KMS-11 (cell line): Measurements from ENCODE around the gene ISY1.

Source experiments
- H2AFZ ChIP-seq: fragments of 200-600 bp; sonication (generic); 2 replicates; pipeline ENCODE4 v1.6.1; 2016; ENCODE audit warnings: antibody characterized with exemption, mixed run types, low read depth
- H3K27ac ChIP-seq: fragments of 200-600 bp; sonication (generic); 2 replicates; pipeline ENCODE4 v1.6.1; 2016; ENCODE audit warnings: mild to moderate bottlenecking, mixed run types
- H3K27me3 ChIP-seq: fragments of 200-600 bp; sonication (generic); 2 replicates; pipeline ENCODE4 v1.6.1; 2017; ENCODE audit warnings: mild to moderate bottlenecking, low read depth, mixed run types, moderate library complexity; ENCODE audit not compliant: insufficient read depth
- H3K36me3 ChIP-seq: fragments of 200-600 bp; sonication (generic); 2 replicates; pipeline ENCODE4 v1.6.1; 2017; ENCODE audit warnings: mild to moderate bottlenecking, mixed run types; ENCODE audit not compliant: insufficient read depth
- H3K4me1 ChIP-seq: fragments of 200-600 bp; sonication (generic); 2 replicates; pipeline ENCODE4 v1.6.1; 2016; ENCODE audit warnings: mild to moderate bottlenecking, low read depth, mixed run types; ENCODE audit not compliant: poor library complexity, severe bottlenecking
- H3K4me2 ChIP-seq: fragments of 200-600 bp; sonication (generic); 2 replicates; pipeline ENCODE4 v1.7.0; 2016; ENCODE audit warnings: mild to moderate bottlenecking, mixed run types
- H3K4me3 ChIP-seq: fragments of 200-600 bp; sonication (generic); IDR thresholded peaks from 2 replicates; pipeline ENCODE4 v1.6.1; 2017; ENCODE audit warnings: low read depth, low read length, mixed read lengths; ENCODE audit not compliant: insufficient read depth
- H3K79me2 ChIP-seq: fragments of 200-600 bp; sonication (generic); 2 replicates; pipeline ENCODE4 v1.6.1; 2016; ENCODE audit warnings: low read depth, mixed run types; ENCODE audit not compliant: insufficient read depth
- H3K9ac ChIP-seq: fragments of 200-600 bp; sonication (generic); 2 replicates; pipeline ENCODE4 v1.6.1; 2016; ENCODE audit warnings: mild to moderate bottlenecking, mixed run types
- H4K20me1 ChIP-seq: fragments of 200-600 bp; sonication (generic); 2 replicates; pipeline ENCODE4 v1.6.1; 2016; ENCODE audit warnings: mild to moderate bottlenecking, mixed run types; ENCODE audit not compliant: insufficient read depth
- TF ChIP-seq, protein P1 (sequence below): fragments of 200-600 bp; sonication (generic); conservative IDR thresholded peaks from 2 replicates; pipeline ENCODE4 v1.6.1; 2017; ENCODE audit warnings: low read depth, mild to moderate bottlenecking, antibody characterized with exemption, low read length, moderate library complexity, mixed read lengths

ISY1 gene

DNA sequence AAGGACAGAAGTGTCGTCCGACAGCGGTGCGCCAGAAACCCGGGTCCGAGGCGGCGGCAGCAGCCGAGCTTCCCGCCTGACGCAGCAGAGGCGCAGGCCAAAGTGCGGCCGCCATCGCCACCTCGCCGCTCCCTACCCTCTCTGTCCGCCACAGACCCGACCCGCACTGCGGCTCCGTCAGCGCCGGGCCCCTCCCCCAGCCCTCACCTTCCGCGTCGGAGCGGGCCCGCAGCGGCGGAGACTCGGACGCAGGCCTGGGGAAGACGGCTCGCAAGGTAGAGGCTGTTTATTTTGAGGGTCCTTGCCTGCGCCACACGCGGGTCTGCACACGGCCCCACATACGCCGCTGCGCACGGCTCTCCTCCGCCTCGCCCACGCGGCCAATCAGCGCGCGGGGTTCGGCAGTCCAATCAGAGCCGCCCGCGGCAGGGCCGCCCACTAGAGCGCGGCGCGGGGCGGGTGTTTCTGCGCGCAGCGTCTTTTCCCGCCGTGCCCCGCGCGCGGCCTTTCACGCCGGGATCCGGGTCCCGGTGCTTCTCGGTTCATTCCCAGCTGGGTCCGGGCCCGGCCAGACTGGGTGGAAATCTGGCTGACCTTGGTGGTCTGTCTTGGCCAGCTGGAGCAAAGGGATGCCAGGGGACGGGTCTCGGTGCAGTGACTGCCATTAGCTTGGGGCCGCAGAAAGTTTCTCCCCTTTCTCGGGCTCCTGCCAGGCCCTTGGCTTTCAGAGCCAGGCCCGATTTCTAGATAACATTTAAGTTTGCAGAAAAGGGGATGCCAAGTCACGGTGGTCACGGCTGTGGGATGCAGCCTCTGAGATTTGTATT, 22.9 kb upstream of the ISY1 start, which contains the start of gene CNBP:
CNBP (minus strand) TSS at position 328 of the 827 bp plus-strand sequence. CDS start 12,139 bp downstream, outside the sequence.
- H4K20me1 ChIP-seq: peaks cover 33% of the 10 kb centered on the region
- H3K4me3 ChIP-seq: peak within 1 kb of the TSS; percentile 94
- no peaks in the 10 kb centered on the region for H3K27me3 ChIP-seq
- peak within 1 kb of the TSS; percentile 97 for H3K27ac ChIP-seq
- H3K4me1 ChIP-seq: peaks cover 74% of the 10 kb centered on the region
- peaks cover 68% of the 10 kb centered on the region for H3K79me2 ChIP-seq
- peaks cover 6% of the 10 kb centered on the region; the same call in 1 of the 2 replicates for H3K36me3 ChIP-seq
- H3K9ac ChIP-seq: peak within 1 kb of the TSS; percentile 100
- H3K4me2 ChIP-seq: peak within 1 kb of the TSS; percentile 88
- TF ChIP-seq, protein P1, sequence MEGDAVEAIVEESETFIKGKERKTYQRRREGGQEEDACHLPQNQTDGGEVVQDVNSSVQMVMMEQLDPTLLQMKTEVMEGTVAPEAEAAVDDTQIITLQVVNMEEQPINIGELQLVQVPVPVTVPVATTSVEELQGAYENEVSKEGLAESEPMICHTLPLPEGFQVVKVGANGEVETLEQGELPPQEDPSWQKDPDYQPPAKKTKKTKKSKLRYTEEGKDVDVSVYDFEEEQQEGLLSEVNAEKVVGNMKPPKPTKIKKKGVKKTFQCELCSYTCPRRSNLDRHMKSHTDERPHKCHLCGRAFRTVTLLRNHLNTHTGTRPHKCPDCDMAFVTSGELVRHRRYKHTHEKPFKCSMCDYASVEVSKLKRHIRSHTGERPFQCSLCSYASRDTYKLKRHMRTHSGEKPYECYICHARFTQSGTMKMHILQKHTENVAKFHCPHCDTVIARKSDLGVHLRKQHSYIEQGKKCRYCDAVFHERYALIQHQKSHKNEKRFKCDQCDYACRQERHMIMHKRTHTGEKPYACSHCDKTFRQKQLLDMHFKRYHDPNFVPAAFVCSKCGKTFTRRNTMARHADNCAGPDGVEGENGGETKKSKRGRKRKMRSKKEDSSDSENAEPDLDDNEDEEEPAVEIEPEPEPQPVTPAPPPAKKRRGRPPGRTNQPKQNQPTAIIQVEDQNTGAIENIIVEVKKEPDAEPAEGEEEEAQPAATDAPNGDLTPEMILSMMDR: no peak
- peak within 1 kb of the TSS; percentile 74 for H2AFZ ChIP-seq

DNA sequence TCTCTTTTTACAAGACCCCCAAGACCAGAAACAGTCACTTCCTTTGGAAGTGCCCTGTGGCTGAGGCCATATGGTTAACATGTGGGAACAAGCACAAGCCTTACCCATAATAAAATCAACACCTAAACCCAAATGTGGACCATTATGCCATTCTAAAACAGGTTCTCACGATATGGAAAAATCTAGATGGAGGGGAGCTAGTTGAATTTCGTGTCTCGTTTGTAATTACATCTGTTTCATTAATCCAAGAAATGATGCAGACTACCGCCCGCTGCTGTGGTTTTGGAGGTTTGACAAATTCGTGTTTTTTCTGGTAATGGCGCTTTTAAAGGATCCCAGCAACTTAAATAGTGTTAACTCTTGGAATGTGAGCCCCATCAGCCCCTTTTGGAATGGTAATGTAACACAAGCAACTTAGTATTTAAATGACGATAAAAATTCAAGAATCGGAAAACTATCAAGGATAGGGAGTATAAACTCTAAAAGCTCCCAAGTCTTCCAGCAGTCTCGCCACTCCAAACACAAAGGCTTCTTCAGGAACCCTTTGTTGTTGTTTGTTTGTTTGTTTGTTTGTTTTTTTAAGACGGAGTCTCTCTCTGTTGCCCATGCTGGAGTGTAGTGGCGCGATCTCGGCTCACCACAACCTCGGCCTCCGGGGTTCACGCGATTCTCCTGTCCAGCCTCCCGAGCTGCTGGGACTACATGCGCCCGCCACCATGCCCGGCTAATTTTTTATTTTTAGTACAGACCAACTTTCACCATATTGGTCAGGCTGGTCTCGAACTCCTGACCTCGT, 21.7 kb upstream of the ISY1 start:
- peak overlapping the region; percentile 78 for H3K4me2 ChIP-seq
- peak overlapping the region; percentile 100 for H3K9ac ChIP-seq
- H2AFZ ChIP-seq: peak overlapping the region; percentile 74; the same call in 1 of the 2 replicates
- peak overlapping the region; percentile 94 for H3K4me3 ChIP-seq
- peaks cover 80% of the 10 kb centered on the region for H3K79me2 ChIP-seq
- H3K27me3 ChIP-seq: no peaks in the 10 kb centered on the region
- peaks cover 14% of the 10 kb centered on the region; the same call in 1 of the 2 replicates for H3K36me3 ChIP-seq
- TF ChIP-seq, protein P1: no peak
- peak overlapping the region; percentile 97 for H3K27ac ChIP-seq
- H3K4me1 ChIP-seq: peaks cover 74% of the 10 kb centered on the region
- peaks cover 45% of the 10 kb centered on the region for H4K20me1 ChIP-seq

DNA sequence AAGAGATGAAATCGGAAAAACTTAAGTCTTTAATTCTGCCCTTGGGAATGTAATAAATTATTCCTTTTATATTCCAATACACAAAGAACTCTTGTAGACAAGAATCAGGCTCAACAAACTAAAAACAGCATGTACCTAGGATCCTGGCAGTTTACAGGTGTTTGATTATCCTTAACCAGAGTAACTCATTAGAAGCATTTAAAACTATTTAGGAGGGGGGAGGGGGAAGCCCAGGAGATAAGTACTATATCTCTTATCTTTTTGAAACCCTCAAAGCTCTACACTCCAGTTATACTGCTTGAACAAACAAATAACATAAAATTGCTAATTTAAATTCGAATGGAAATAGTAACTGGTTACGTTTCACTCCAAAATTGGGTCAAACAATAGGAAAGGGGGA, 21.0 kb upstream of the ISY1 start:
- no peaks in the 10 kb centered on the region for H3K27me3 ChIP-seq
- peaks cover 53% of the 10 kb centered on the region for H4K20me1 ChIP-seq
- TF ChIP-seq, protein P1: no peak
- peaks cover 14% of the 10 kb centered on the region; the same call in 1 of the 2 replicates for H3K36me3 ChIP-seq
- H3K4me1 ChIP-seq: peaks cover 74% of the 10 kb centered on the region
- H3K27ac ChIP-seq: peak overlapping the region; percentile 97
- H3K79me2 ChIP-seq: peaks cover 88% of the 10 kb centered on the region
- peak overlapping the region; percentile 94 for H3K4me3 ChIP-seq
- peak overlapping the region; percentile 78 for H3K4me2 ChIP-seq
- no peak overlapping the region for H2AFZ ChIP-seq
- H3K9ac ChIP-seq: peak overlapping the region; percentile 100

DNA sequence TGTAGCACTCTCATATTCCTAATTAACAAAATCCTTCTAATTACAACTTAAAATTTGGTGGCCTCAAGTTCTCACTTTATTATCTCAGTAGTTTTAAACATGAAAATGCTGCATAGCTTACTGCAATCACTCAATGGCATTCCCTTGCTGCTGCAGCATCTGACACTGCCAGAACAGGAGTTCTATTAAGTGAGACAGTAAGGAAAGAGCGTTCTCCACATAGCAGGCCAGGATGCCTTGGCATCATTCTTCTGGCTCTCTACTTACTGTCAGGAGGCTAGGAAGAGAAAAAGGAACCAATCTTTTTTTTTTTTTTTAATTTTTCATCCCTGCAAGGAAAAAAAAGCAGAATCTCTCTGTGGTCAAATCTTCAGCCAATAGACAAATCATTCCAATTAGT, 19.6 kb upstream of the ISY1 start:
- Histone ChIP-seq H3K79me2 (peaks cover 100% of the 10 kb centered on the region), H3K27ac (no peak overlapping the region; the same call in 1 of the 2 replicates)

More for the DNA sequence above, 19.6 kb upstream of the ISY1 start:
- no peak overlapping the region for H3K9ac ChIP-seq
- TF ChIP-seq, protein P1: no peak
- H3K4me2 ChIP-seq: no peak overlapping the region; the same call in 1 of the 2 replicates
- H3K27me3 ChIP-seq: no peaks in the 10 kb centered on the region
- H3K36me3 ChIP-seq: peaks cover 23% of the 10 kb centered on the region; the same call in 1 of the 2 replicates
- H4K20me1 ChIP-seq: peaks cover 66% of the 10 kb centered on the region
- H3K4me3 ChIP-seq: no peak overlapping the region
- no peak overlapping the region for H2AFZ ChIP-seq
- H3K4me1 ChIP-seq: peaks cover 76% of the 10 kb centered on the region
